GM12878 (cell line): ENCODE measurements around the gene MYT1. TPM values are rescaled to one million over a fixed set of nuclear protein-coding genes. Genes with fewer than 3 reads are reported as not detected.

ENCODE experiments used
- ATAC-seq: fragments of 200-7000 bp; cut with Tn5 transposase; 3 replicates; pipeline ENCODE4 v1.9.1; 2020; ENCODE audit warnings: mild to moderate bottlenecking, moderate library complexity
- BruUV-seq: library from RNA; stranded (reverse); fragments of 400-500 nt; replicated peaks from 2 replicates; lab custom pipeline; 2021; lab: Mats Ljungman, UMichigan
- CTCF ChIA-PET: fragments of 300-600 bp; sonication (Branson Sonifier 250); formaldehyde crosslinking; extraction: SDS; loops from one replicate; lab custom pipeline; 2021; ENCODE audit warnings: inconsistent platforms; lab: Yijun Ruan, JAX
- POLR2A ChIA-PET: fragments of 350-600 bp; formaldehyde crosslinking; extraction: SDS; loops from one replicate; lab custom pipeline; 2021; ENCODE audit warnings: inconsistent platforms; lab: Charles Lee
- RAD21 ChIA-PET: fragments of 300-600 bp; sonication (Branson Sonifier 250); formaldehyde crosslinking; loops from one replicate; lab custom pipeline; 2023; ENCODE audit warnings: antibody characterized with exemption; ENCODE audit not compliant: unreplicated experiment; lab: Charles Lee
- SMC1A ChIA-PET: fragments of 300-600 bp; sonication (Branson Sonifier 250); formaldehyde crosslinking; loops from one replicate; lab custom pipeline; 2023; ENCODE audit not compliant: unreplicated experiment, uncharacterized antibody; lab: Charles Lee
- DNase-seq: peaks from one replicate; pipeline ENCODE4 v3.0.0-alpha.2; 2011; ENCODE audit warnings: low read depth, low spot score
- FAIRE-seq: peaks from 3 replicates; lab custom pipeline; 2011; peaks lifted over from hg19 to GRCh38; lab: Jason Lieb, UNC
- H2AFZ ChIP-seq: 2 replicates; pipeline ENCODE4 v1.6.0; 2011; ENCODE audit warnings: low read depth, low read length, control low read depth; ENCODE audit not compliant: control insufficient read depth
- H3K27ac ChIP-seq: 2 replicates; pipeline ENCODE4 v1.5.1; 2011; ENCODE audit warnings: control low read depth; ENCODE audit not compliant: control insufficient read depth, insufficient read depth
- H3K27me3 ChIP-seq, 2 experiments: replicated peaks in 1 of 2; 2 replicates each; pipeline versions ENCODE4 v1.6.0 to v1.6.1; 2011; ENCODE audit warnings: low read length in 1 of 2; ENCODE audit not compliant: control insufficient read depth in 2 of 2, insufficient read depth in 2 of 2
- H3K36me3 ChIP-seq, 2 experiments: 2 replicates each; pipeline ENCODE4 v1.5.1; 2011; ENCODE audit warnings: low read length in 1 of 2; ENCODE audit not compliant: control insufficient read depth in 2 of 2, insufficient read depth in 2 of 2
- H3K4me1 ChIP-seq: 2 replicates; pipeline ENCODE4 v1.6.1; 2011; ENCODE audit warnings: mild to moderate bottlenecking, low read length, moderate library complexity, mixed read lengths; ENCODE audit not compliant: control insufficient read depth, insufficient read depth
- H3K4me2 ChIP-seq: 2 replicates; pipeline ENCODE4 v1.6.0; 2011; ENCODE audit warnings: control low read depth; ENCODE audit not compliant: control insufficient read depth, insufficient read depth
- H3K4me3 ChIP-seq: fragments of 200-600 bp; sonication (generic); 2 replicates; pipeline ENCODE4 v1.5.1; 2016
- H3K79me2 ChIP-seq: 2 replicates; pipeline ENCODE4 v1.6.0; 2011; ENCODE audit warnings: low read length; ENCODE audit not compliant: control insufficient read depth, insufficient read depth
- H3K9ac ChIP-seq: 2 replicates; pipeline ENCODE4 v1.8.0; 2011; ENCODE audit warnings: low read length, control low read depth, mixed read lengths; ENCODE audit not compliant: control insufficient read depth, insufficient read depth
- H3K9me3 ChIP-seq: replicated peaks from 3 replicates; pipeline ENCODE4 v1.5.1; 2011; ENCODE audit warnings: mild to moderate bottlenecking, low read length; ENCODE audit not compliant: control insufficient read depth, insufficient read depth
- H4K20me1 ChIP-seq: 2 replicates; pipeline ENCODE4 v1.6.0; 2011; ENCODE audit not compliant: control insufficient read depth, insufficient read depth
- BCL11A ChIP-seq: IDR thresholded peaks from 2 replicates; pipeline ENCODE4 v1.6.1; 2011; ENCODE audit warnings: low read depth, low read length
- CUX1 ChIP-seq: IDR thresholded peaks from 2 replicates; pipeline ENCODE4 v1.6.1; 2012; ENCODE audit warnings: improper control_type of control experiment, low read depth, low read length; ENCODE audit not compliant: insufficient replicate concordance
- JUND ChIP-seq: IDR thresholded peaks from 2 replicates; pipeline ENCODE4 v1.6.1; 2012; ENCODE audit warnings: low read depth, mild to moderate bottlenecking, low read length, improper control_type of control experiment, moderate library complexity
- NRF1 ChIP-seq: conservative IDR thresholded peaks from 2 replicates; pipeline ENCODE4 v1.6.1; 2011; ENCODE audit warnings: mild to moderate bottlenecking, low read depth, low read length, improper control_type of control experiment
- RFX5 ChIP-seq: IDR thresholded peaks from 2 replicates; pipeline ENCODE4 v1.6.1; 2011; ENCODE audit warnings: low read depth, low read length, improper control_type of control experiment
- SREBF1 ChIP-seq: IDR thresholded peaks from 2 replicates; pipeline ENCODE4 v1.6.1; 2012; ENCODE audit warnings: mild to moderate bottlenecking, low read length
- TBL1XR1 ChIP-seq: IDR thresholded peaks from 2 replicates; pipeline ENCODE4 v1.6.1; 2012; ENCODE audit warnings: low read depth, low read length, improper control_type of control experiment
- ZNF24 ChIP-seq: fragments of 450-650 bp; IDR thresholded peaks from 2 replicates; pipeline ENCODE4 v1.6.1; 2017; ENCODE audit warnings: antibody characterized with exemption, mild to moderate bottlenecking
- WGBS: methylation state at CpG from one replicate; pipeline ENCODE4 v1.1.6; 2016; ENCODE audit warnings: low lambda C conversion rate; ENCODE audit not compliant: insufficient replicate concordance, insufficient coverage; ENCODE audit errors: missing lambda C conversion rate; 5-methylcytosine and 5-hydroxymethylcytosine counted together
- in situ Hi-C: fragments of 300-500 bp; cut with MboI; formaldehyde crosslinking; loops from 9 replicates; pipeline ENCODE4 v1.14.3; 2018; ENCODE audit warnings: mixed read lengths
- intact Hi-C: fragments of 100-400 bp; cut with micrococcal nuclease; formaldehyde crosslinking; loops from one replicate; pipeline ENCODE4 v1.14.2; 2022; ENCODE audit not compliant: unreplicated experiment
- polyA plus RNA-seq, 11 experiments: library from polyadenylated mRNA; depleted of rRNA in 4 of 11; unstranded in 6 of 11; stranded (reverse) in 5 of 11; fragments of >200 nt; fragmentation: Nextera tagmentation in 4 of 11; fragmentation: Illumina TruSeq in 1 of 11; extraction: Ambion mirVana in 4 of 11; extraction: Trizol in 1 of 11; gene quantifications; 1 replicate in 1 of 11; 2 replicates in 10 of 11; pipeline versions ENCODE4 v1.2.1 to v1.2.3, GENCODE V29; 2011 to 2016; ENCODE audit warnings: inconsistent platforms in 2 of 11, missing spikeins in 2 of 11, low read depth in 1 of 11
- total RNA-seq, 4 experiments: library from RNA; depleted of rRNA in 3 of 4; stranded (reverse); fragments of >200 nt in 3 of 4; fragmentation: Illumina TruSeq in 1 of 4; extraction: Trizol in 1 of 4; gene quantifications; 2 replicates each; pipeline versions ENCODE4 v1.2.1 to v1.2.3, GENCODE V29; 2013 to 2021
- TF ChIP-seq, protein P1 (sequence below): fragments of 150-350 bp; IDR thresholded peaks from 2 replicates; pipeline ENCODE4 v1.6.1; 2014; ENCODE audit warnings: mild to moderate bottlenecking, low read depth, low read length
- TF ChIP-seq, protein P2 (sequence below): fragments of 450-650 bp; IDR thresholded peaks from 2 replicates; pipeline ENCODE4 v1.6.1; 2017; ENCODE audit warnings: low read depth, mild to moderate bottlenecking, moderate library complexity
- TF ChIP-seq, protein P3 (sequence below): fragments of 450-650 bp; IDR thresholded peaks from 2 replicates; pipeline ENCODE4 v1.6.1; 2014; ENCODE audit warnings: mild to moderate bottlenecking

MYT1 gene
- total and polyA plus RNA-seq, 10 of the 15 experiments (the other 5 are each of a cell fraction or from before 2014, with no cell fraction given): 0.01 to 0.10 TPM; not detected in 8

DNA sequence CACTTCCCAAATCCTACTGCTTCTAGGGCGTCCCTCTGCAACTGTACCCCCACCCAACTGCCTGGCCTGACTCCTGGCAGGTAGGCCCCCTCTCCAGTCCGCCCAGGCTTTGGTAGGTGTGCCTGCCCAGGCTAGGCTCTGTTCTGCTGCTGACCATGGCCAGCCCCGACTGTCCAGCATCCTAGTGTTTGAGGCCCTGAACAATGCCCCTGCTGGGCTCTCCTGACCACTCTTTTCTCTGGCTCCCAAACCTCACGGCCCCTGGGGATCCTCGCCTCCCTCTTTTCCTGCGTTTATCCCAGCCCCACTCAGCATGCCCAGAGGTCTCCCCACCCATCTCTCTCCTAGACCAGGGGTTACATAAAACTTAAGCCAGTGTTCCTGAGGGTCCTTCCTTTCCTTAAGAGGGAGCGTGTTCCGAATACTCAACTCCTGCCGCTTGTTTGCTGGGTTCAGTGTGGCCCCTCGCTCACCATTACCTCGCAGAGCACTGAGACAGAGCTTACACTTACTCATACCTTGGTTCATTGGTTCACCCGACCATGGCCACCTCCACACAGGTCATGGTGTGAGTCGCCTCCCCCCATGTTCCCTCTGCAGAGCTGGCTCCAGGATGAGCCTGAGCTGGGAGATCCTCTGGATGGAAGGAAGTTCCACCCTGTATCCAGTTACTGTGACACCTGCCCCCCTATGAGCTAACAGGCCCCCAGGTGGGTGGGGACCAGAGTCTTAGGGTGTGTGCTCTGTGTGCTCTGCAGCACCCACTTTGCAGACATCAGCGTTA lies 21.0 kb upstream of the MYT1 start:
- intact Hi-C loops (no loop called here), in situ Hi-C loops (no loop called here)
- Histone ChIP-seq H3K27me3 (peaks cover 1 to 4% of the 10 kb centered on the region in 2 experiments), H3K9ac (no peak overlapping the region), H3K9me3 (peaks cover 5% of the 10 kb centered on the region; the same call in 2 of the 3 replicates), H3K27ac (no peak overlapping the region), H4K20me1 (no peaks in the 10 kb centered on the region), H3K36me3 (no peaks in the 10 kb centered on the region), H3K4me3 (no peak overlapping the region), H2AFZ (no peak overlapping the region), H3K79me2 (no peaks in the 10 kb centered on the region), H3K4me2 (no peak overlapping the region), H3K4me1 (no peaks in the 10 kb centered on the region)
- 46% methylated on average over 13 of the region's 14 CpGs for WGBS
- no TSS peak for BruUV-seq
- no peak for FAIRE-seq
- ChIA-PET SMC1A (interaction anchor here (0.5 kb wide), 1 partner anchor 852 kb away, joined by 3 read pairs; no protein-coding TSS in a partner anchor), CTCF (no interaction called here), RAD21 (no interaction called here), POLR2A (no interaction called here)
- DNase-seq: no peak
- ATAC-seq: no peak
- TF ChIP-seq, protein P1, sequence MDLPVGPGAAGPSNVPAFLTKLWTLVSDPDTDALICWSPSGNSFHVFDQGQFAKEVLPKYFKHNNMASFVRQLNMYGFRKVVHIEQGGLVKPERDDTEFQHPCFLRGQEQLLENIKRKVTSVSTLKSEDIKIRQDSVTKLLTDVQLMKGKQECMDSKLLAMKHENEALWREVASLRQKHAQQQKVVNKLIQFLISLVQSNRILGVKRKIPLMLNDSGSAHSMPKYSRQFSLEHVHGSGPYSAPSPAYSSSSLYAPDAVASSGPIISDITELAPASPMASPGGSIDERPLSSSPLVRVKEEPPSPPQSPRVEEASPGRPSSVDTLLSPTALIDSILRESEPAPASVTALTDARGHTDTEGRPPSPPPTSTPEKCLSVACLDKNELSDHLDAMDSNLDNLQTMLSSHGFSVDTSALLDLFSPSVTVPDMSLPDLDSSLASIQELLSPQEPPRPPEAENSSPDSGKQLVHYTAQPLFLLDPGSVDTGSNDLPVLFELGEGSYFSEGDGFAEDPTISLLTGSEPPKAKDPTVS: no peak
- TF ChIP-seq JUND (no peak), SREBF1 (no peak), NRF1 (no peak), CUX1 (no peak), TBL1XR1 (no peak), BCL11A (no peak), RFX5 (no peak), ZNF24 (no peak)
- TF ChIP-seq, protein P2, sequence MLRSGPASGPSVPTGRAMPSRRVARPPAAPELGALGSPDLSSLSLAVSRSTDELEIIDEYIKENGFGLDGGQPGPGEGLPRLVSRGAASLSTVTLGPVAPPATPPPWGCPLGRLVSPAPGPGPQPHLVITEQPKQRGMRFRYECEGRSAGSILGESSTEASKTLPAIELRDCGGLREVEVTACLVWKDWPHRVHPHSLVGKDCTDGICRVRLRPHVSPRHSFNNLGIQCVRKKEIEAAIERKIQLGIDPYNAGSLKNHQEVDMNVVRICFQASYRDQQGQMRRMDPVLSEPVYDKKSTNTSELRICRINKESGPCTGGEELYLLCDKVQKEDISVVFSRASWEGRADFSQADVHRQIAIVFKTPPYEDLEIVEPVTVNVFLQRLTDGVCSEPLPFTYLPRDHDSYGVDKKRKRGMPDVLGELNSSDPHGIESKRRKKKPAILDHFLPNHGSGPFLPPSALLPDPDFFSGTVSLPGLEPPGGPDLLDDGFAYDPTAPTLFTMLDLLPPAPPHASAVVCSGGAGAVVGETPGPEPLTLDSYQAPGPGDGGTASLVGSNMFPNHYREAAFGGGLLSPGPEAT: no peak
- TF ChIP-seq, protein P3, sequence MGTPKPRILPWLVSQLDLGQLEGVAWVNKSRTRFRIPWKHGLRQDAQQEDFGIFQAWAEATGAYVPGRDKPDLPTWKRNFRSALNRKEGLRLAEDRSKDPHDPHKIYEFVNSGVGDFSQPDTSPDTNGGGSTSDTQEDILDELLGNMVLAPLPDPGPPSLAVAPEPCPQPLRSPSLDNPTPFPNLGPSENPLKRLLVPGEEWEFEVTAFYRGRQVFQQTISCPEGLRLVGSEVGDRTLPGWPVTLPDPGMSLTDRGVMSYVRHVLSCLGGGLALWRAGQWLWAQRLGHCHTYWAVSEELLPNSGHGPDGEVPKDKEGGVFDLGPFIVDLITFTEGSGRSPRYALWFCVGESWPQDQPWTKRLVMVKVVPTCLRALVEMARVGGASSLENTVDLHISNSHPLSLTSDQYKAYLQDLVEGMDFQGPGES: no peak
